Thoracic aorta endothelial cell (primary cell): ENCODE measurements around the gene APOL6. TPM values are rescaled to one million over a fixed set of nuclear protein-coding genes. Genes with fewer than 3 reads are reported as not detected.

ENCODE experiments used
- total RNA-seq: library from RNA; depleted of rRNA; stranded (reverse); fragments of >200 nt; gene quantifications from 2 replicates; pipeline ENCODE4 v1.2.3, GENCODE V29; 2012

Gene APOL6
- 3.9 and 5.9 TPM in 2 replicates for total RNA-seq

GRCh38 chr22:35648066-35649025 lies at the start of gene APOL6:
APOL6 (plus strand) TSS chr22:35648446; CDS start chr22:35656426, 7,980 bp downstream.

DNA sequence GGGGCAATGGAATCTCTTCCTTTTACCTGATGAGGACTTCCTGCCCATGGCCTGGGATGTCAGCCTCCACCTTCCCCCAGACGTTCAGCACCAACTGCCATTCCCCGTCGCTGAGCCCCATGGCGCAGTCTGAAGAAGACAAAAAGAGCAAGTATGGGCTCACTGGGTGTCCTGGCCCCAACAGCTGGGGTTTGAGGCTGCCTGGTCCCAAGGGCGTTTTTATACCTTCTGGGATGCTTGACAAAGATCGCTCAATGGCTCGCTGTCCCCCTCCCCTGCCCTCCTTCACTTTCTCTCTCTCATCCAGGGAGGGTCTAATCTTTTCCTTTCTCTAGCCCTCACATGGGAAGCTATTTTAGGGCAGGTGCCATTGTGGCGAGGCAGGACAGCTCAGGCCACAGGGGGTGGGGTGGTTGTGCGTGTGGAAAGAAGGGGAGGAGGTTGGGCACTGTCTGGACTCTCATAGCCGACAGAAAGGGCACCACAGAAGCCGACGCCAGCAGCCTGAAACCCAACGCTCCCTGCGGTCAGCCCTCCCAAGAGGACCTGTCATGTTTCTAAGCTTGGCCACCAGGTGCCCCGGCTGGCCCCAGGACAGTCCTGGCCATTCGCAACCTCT lies 31.0 kb upstream of the APOL6 start, which contains the start of gene MB:
Gene MB (minus strand): TSS at position 193 of the 619 bp plus-strand sequence. CDS start 72 bp downstream, at position 121.

DNA sequence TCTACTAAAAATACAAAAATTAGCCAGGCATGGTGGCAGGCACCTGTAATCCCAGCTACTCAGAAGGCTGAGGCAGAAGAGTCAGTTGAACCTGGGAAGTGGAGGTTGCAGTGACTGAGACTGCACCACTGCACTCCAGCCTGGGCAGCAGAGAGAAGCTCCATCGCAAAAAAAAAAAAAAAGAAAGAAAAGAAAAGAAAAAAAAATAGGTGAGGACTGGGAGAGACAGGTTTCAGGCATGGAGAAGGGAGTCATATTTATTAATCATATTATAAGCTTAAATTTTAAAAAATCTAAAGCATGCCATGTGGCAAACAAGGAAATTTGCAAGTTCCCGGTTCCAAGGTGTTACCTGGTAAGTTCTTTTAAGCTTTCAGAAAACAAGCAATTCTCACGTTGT lies 69.3 kb downstream of the APOL6 start, which contains the start of gene APOL5:
Gene APOL5 (plus strand): TSS at position 301 of the 400 bp plus-strand sequence. CDS start 0 bp downstream, at position 301.

Other genes with a start within 250 kb of the APOL6 start
- gene MCM5, start 248.3 kb upstream of the APOL6 start, total RNA-seq, result 53.7 and 89.7 TPM in 2 replicates
- not detected in 2 replicates for gene RASD2, start 107.6 kb upstream of the APOL6 start, total RNA-seq
- gene MB, start 31.1 kb upstream of the APOL6 start, total RNA-seq, result not detected in 2 replicates
- gene APOL5, start 69.4 kb downstream of the APOL6 start, total RNA-seq, result not detected in 2 replicates